Activated CD8-positive, alpha-beta memory T cell treated with anti-CD3 and anti-CD28 coated beads, Interleukin-2, amount 50 U/mL, for 4 hours (primary cell): Measurements from ENCODE around the gene PIEZO2.

Experiments used
- DNase-seq: peaks from one replicate; pipeline ENCODE4 v3.0.0-alpha.2; 2020

The PIEZO2 gene

DNA sequence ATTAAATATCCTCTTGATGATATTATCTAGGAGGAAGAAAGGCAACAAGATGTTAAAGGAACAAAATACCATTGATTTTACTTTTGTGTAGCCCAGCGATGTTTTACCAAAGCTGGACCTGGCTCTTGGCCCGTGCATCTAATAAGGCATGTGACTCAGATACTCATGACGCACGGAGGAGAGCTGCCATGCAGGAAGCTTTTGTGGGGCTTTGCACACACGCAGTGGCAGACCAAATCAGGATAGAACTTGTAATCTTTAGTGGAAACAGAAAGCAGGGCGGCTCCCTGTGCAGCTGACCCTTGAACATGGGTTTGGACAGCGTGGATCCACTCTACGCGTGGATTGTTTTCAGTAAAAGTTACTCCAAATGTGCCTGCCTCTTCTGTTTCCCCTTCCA lies 433.6 kb downstream of the PIEZO2 start:
- DNase-seq: no peak

DNA sequence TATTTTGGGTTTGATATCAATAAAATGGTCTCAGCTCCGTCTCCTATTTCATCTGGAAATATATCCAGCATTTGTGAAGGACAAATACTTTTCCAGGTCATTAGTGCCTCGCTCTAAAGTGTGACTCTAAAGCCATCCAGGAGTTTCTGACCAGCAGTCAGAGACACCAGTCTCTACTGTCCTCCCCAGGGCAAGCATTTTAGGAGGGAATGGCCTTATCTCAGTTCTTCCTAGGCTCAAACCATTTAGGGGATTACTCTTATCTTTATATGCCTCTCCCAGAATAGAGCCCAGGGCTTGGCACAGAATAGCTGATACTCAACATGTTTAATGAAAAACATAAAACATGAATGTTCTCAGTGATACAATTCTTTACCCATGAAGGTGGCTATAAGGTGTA lies 436.0 kb downstream of the PIEZO2 start:
- no peak for DNase-seq

DNA sequence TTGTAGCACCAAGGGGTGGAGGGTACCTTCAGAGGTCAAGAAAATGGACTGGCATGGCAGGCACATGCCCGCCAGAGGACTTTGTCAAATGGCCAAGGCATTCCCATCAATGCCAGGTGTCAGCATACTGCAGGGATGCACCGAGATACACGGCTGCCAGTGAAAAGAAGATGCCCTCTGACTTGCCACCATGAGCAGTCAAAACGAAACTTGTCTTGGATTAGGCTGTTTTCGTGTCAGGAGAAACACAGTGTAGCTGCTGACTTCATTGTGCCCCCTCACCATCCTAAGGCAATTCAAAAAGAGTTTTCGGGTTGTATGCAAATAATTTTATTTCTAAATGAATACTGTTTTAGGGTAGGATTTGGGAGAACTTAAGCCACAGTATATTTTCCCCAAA lies 442.1 kb downstream of the PIEZO2 start:
- no peak for DNase-seq

- DNase-seq: no peak
These were observed 443.6 kb downstream of the PIEZO2 start for GRCh38 chr18:10705786-10706185.

- no peak for DNase-seq
These were observed 444.1 kb downstream of the PIEZO2 start for GRCh38 chr18:10705291-10705690.

GRCh38 chr18:10702206-10702605 lies 447.2 kb downstream of the PIEZO2 start:
- DNase-seq: no peak

DNA sequence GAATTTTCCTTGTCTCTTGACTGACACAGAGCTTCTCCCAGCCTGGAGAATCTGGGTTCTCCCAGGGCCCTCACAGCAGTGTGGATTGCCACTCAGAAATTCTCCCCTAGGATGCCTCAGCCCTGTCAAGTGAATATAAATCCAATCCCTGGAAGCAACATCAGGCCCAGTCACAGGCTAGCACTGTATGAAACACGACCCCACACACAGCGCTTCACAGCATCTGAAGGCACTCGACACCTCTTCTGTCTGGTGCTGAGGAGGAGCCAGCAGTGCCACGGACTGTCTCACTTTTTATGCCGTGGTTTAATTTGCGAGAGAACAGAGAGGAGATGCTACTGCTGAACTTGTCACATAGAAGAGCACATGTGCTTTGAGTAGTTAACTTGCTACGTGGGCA lies 459.0 kb downstream of the PIEZO2 start:
- no peak for DNase-seq

GRCh38 chr18:10690035-10690329 lies 459.4 kb downstream of the PIEZO2 start:
- no peak for DNase-seq

GRCh38 chr18:10689236-10690034 lies 459.9 kb downstream of the PIEZO2 start:
- no peak for DNase-seq

DNA sequence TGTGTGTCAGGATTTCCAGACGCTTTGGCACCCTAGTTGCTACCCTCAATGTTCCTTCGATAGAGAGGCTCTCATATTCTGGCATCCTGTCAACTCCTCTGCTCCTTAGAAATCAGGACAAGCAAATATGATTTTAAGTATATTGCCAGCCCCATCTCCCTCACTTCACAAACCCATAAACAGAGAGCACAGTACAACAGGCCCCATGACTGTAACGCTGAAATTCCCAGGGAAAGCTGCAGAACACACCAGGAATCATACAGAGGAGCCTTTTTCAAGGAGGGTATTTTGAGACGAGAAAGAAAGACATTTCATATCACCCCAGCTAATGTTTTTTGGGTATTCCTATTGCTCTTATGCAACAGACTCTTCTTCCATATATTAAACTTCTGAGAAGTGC lies 460.6 kb downstream of the PIEZO2 start:
- no peak for DNase-seq

GRCh38 chr18:10687161-10687925 lies 462.0 kb downstream of the PIEZO2 start:
- DNase-seq: no peak

GRCh38 chr18:10686308-10686707 lies 463.1 kb downstream of the PIEZO2 start:
- no peak for DNase-seq

GRCh38 chr18:10685484-10685883 lies 463.9 kb downstream of the PIEZO2 start:
- DNase-seq: no peak

- DNase-seq: no peak
These were observed 467.0 kb downstream of the PIEZO2 start for GRCh38 chr18:10682368-10682714.

DNA sequence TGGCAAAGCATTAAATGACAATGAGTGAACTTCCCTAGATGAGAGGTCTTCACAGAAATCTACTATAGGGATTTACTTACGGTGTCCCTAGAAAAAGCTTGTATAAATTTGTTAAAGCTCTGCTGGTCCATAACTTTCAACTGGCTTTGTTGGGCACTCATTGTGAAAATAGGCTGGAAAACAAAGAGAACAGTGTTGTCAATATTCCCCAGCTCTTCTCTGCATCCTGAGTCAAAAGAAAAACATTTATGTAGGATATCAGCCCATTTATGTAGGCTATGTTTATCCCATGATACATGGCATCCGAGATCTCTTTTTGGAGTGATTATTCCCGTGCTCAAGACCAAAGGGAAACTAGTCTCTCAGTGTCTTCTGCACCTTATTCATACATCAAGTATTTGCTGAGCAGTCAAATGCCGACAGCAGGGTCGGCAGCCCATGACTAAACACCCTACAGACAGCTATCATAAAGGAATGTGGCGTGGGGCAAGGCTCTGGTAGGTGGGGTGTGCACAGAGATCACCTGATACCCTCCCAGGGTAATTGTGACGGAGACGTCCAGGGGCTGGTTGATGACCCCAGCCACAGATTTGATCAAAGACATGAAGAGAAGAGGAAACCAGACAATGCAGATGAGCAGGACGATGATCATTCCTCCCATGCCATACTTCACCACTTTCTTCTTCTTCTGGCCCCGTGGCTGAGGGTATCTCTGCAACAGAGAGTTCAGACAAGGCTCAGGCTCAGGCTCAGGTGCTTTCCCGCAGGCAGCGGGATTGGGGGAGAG lies 467.6 kb downstream of the PIEZO2 start:
- DNase-seq: no peak

DNA sequence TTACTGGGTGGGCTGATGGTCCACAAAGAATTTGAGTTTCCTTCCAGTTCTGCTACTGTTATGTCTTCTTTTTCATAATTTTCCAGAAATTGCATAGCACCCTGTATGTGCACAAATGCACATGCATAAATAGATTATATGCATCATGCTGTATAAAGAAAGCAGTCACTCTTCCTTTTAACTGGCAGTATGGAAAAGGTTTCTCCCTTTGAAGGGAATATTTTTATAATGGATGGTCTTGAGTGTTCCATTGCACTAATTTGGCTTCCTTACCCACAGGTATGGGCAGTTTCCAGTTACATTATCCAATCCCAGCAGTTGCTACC lies 469.1 kb downstream of the PIEZO2 start:
- no peak for DNase-seq

DNA sequence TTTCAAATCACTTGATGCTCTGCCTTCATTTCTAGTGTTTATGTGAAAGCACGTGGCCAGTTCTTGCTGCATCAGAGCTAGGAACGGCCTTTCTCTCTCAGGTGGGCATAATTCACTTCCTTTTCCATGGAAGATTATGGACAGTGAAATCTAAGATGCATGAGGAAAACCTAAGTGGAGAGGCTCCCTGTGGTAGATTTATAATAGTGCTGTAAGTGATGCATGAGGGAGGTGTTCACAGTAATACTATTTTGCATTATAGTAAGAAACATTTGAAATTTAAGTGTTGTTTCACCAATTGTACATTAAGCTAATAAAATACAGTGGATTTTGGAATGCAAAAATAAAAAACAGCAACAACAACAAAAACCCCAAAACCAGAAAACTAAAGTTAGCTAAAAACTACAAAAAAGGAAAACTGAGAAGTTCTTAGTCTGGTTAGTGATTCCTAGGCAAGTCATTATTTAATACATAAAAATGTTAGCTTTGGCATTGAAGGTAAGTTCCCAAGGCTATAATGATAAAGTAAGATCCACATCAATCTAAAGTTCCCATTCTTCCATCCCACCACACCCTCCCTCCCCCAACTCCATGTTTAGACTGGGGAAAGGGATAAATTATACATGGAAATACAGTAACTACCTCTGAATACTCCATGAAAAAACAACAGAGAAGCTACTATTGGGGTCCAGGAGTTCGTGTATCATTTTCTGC lies 469.7 kb downstream of the PIEZO2 start:
- DNase-seq: no peak

GRCh38 chr18:10671441-10671840 lies 477.9 kb downstream of the PIEZO2 start:
- DNase-seq: no peak

DNA sequence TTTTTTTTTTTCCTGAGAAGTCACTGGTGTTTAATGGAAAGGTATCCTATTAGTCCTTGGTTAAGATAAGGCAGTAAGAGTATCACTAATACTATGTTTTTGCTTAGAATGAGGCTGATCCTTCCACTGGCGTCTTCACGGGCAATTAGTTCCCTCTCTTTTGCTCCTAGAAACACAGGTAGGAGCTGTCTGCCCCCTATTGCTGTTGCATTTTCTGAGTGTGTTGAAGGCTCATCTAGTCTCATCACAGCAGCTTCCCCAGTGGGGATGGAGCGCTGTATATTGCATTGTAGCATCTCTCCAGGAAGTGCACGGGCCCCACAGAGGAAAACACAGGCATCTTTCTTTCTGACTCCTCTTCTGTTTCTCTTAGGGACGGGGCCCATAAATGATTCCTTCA lies 478.5 kb downstream of the PIEZO2 start:
- no peak for DNase-seq

DNA sequence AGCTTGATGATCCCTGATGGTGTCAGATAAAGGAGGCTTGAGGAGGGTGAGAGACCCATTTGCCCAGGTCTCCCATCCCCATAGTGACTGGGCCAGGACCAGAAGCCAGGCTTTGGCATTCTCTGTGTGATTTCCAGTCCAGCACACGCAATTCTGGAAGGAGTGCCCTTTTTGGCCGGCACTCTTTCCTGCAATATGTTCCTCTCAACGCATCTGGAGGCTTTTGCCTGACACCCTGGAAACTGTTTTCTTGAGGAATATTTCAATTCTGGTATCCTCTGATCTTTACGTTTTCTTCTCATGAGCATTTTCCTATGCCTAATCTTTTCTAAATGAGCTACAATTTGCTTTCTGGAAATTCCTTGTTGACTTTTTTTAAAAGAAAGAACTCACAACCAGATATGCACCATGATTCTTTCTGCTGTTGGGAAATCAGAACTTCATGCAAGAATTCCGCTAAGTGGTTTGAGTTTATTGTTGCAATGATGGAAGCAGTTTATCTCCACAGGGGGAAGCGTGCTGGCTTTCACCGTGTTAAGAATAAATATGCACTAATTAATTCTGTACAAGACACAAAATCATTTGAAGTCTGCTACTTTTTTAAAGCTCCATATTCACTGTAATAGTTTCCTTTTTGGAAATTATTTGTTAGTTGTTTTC lies 479.8 kb downstream of the PIEZO2 start:
- DNase-seq: no peak

DNA sequence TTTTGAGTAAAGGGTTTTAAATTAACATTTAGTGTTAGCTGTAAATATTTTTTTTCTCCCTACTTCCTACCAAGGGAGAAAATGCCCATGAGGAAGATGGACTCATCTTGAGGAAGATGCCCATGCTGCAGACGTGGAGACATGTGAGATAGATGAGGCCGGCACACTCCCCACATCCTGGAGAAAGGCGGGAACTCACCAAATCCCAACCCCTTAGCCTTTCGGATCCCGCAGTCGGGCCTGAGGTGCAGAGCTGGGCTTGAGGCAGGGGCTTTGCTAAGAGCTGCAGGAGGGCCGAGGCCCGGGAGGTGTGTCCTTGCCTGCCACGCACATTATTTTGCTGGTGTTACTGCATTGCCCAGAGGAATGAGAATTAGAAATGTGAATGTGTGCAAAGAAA lies 485.6 kb downstream of the PIEZO2 start:
- no peak for DNase-seq

GRCh38 chr18:10661317-10661716 lies 488.1 kb downstream of the PIEZO2 start:
- DNase-seq: no peak
